Measurements from ENCODE around the gene DAPL1. TPM values are rescaled to one million over a fixed set of nuclear protein-coding genes. Genes with fewer than 3 reads are reported as not detected.
A peak's percentile ranks its signal among the peaks of the same experiment; 100 is the strongest.
"Not testable (repeated sequence)": the region's sequence is repeated elsewhere in the genome, so short reads cannot be mapped to it uniquely, and the experiment has no call there.

The DAPL1 gene
- total RNA-seq, 1 experiment from 2014 or later = not detected

GRCh38 chr2:158837645-158838044 lies 42.5 kb downstream of the DAPL1 start:
- H3K4me3 ChIP-seq = no peak overlapping the region
- H3K36me3 ChIP-seq = no peaks in the 10 kb centered on the region
- DNase-seq = peak; percentile 26

DNA sequence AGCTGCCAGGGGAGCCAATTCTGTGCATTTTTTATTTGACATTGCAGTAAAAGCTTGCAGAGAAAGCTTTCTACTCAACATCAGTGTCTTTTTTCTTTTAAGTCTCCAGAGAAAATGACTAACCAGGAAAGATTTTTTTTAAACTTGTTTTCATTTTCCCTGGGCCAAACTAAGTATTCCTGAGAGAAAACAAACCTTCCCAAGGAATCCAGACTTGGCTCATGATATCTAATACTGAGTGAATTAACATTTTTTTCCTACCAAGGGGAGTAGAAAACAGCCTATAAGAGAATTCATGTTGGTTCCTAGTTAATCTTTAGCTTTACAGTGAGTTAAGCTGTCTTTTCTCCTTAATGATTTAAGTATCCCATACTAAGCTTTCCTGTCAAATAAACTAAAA lies 46.7 kb downstream of the DAPL1 start:
- no peaks in the 10 kb centered on the region for H3K27me3 ChIP-seq
- H3K36me3 ChIP-seq = no peaks in the 10 kb centered on the region
- H3K9me3 ChIP-seq = no peaks in the 10 kb centered on the region
- DNase-seq = no peak
- H3K4me3 ChIP-seq = no peak overlapping the region

More at GRCh38 chr2:158837645-158838044, 42.5 kb downstream of the DAPL1 start:
- no peaks in the 10 kb centered on the region for H3K27me3 ChIP-seq
- no peaks in the 10 kb centered on the region for H3K9me3 ChIP-seq

DNA sequence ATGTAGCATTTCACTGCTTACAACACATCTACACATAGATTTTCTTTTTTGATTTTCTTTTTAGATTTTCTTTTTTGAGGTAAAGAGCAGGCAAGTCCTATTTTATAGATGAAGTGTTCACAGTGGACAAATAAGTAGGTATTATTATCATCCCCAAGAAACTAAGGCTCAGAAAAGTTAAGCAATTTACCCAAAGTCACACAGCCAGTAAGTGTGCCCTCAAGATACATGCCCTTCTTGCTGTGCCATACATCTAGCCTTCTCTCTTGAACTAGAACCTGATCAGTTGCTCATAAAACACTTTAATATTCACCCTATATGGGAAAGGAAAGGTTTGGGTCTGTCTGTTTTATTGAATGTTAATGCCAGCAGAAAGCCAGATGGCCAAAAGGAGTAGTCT lies 50.3 kb downstream of the DAPL1 start:
- no peaks in the 10 kb centered on the region for H3K27me3 ChIP-seq
- no peak overlapping the region for H3K4me3 ChIP-seq
- no peaks in the 10 kb centered on the region for H3K36me3 ChIP-seq
- no peaks in the 10 kb centered on the region for H3K9me3 ChIP-seq
- no peak for DNase-seq

- H3K9me3 ChIP-seq = no peaks in the 10 kb centered on the region
- H3K36me3 ChIP-seq = no peaks in the 10 kb centered on the region
- no peak overlapping the region for H3K4me3 ChIP-seq
- DNase-seq = peak; percentile 22
- no peaks in the 10 kb centered on the region for H3K27me3 ChIP-seq
These were observed 50.7 kb downstream of the DAPL1 start for GRCh38 chr2:158845859-158846258.

GRCh38 chr2:158847526-158847925 lies 52.4 kb downstream of the DAPL1 start:
- H3K27me3 ChIP-seq = not testable (repeated sequence)

GRCh38 chr2:158848031-158848970 lies 53.2 kb downstream of the DAPL1 start:
- DNase-seq, H3K9me3 ChIP-seq, H3K4me3 ChIP-seq: not testable (repeated sequence)

More at GRCh38 chr2:158847526-158847925, 52.4 kb downstream of the DAPL1 start:
- not testable (repeated sequence) for H3K4me3 ChIP-seq, H3K9me3 ChIP-seq, DNase-seq, H3K36me3 ChIP-seq

GRCh38 chr2:158860179-158860578 lies 65.1 kb downstream of the DAPL1 start:
- not testable (repeated sequence) for H3K9me3 ChIP-seq, H3K4me3 ChIP-seq, H3K27me3 ChIP-seq, H3K36me3 ChIP-seq
- peak; percentile 70 for DNase-seq

More at GRCh38 chr2:158848031-158848970, 53.2 kb downstream of the DAPL1 start:
- H3K27me3 ChIP-seq, H3K36me3 ChIP-seq: not testable (repeated sequence)

DNA sequence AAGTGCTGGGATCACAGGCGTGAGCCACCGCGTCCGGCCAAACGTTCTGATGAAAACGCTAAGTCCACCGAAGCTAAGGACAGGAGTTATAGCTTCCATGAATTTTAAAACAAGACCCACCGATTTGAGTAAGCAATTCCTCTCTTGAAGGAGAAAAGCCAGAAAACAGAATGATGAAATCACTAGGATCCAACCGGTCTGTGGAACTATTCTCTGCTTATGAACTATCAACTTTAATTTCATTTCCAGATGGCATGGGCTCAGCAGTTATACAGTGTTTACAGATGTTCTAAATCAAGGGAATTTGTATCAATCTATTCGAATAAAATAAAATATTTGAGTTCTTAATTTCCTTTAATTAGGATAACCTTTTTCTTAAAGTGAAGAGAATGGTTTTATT lies 66.5 kb downstream of the DAPL1 start:
- not testable (repeated sequence) for H3K27me3 ChIP-seq, H3K4me3 ChIP-seq, DNase-seq, H3K9me3 ChIP-seq, H3K36me3 ChIP-seq

- H3K9me3 ChIP-seq, H3K27me3 ChIP-seq, DNase-seq, H3K36me3 ChIP-seq, H3K4me3 ChIP-seq: not testable (repeated sequence)
These were observed 70.4 kb downstream of the DAPL1 start for GRCh38 chr2:158865469-158865868.

Other genes with a start within 250 kb of the DAPL1 start
- gene TANC1, start 173.3 kb downstream of the DAPL1 start, total RNA-seq (2014; rRNA removed; shearing (Covaris generic); ENCODE audit: low replicate concordance) = 8.8 and 13.3 TPM in 2 replicates